GM12874 (cell line): ENCODE results near the gene INPPL1.

Experiments used
- CTCF ChIP-seq: IDR thresholded peaks from 2 replicates; pipeline ENCODE4 v1.5.1; 2011; ENCODE audit warnings: low read depth, mild to moderate bottlenecking, control low read depth, low read length, moderate library complexity; ENCODE audit not compliant: insufficient read depth

INPPL1 gene

GRCh38 chr11:72280037-72280436, 55.5 kb downstream of the INPPL1 start:
- TF ChIP-seq CTCF, result no peak

DNA sequence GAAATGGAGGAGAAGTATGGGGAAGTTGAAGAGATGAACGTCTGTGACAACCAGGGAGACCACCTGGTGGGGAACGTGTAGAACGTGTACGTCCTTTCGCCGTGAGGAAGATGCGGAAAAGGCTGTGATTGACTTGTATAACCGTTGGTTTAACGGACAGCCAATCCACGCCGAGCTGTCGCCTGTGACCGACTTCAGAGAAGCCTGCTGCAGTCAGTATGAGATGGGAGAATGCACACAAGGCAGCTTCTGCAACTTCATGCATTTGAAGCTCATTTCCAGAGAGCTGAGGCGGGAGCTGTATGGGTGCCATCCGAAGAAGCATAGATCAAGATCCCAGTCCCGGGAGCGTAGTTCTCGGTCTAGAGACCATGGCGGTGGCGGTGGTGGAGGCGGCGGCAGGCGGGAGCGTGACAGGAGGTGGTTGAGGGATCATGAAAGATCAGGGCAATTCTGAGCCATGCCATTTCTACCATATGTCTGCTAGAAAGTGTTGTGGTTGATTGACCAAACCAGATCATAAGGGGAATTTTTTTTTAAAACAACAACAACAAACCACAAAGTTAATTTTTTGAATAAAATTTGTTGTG, 56.3 kb downstream of the INPPL1 start:
- no peak for TF ChIP-seq CTCF

DNA sequence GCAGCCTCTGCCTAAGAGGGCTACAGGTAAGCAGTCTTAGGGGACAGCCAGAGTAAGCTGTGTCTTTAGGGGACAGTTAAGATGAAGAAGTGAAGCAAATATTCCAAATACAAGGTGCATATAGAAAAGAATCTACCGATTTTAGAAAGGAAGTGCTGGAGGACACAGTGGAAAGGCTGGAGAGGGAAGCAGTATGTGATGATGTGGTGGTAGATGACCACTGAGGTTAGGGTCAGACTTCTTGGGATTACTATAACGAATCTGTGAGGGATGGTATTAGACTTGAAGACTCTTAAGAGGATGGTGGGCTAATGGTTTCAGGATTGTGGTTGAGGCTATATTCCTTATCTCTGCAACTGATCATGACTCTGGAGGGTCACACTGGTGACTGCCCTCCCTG, 59.4 kb downstream of the INPPL1 start:
- no peak for TF ChIP-seq CTCF

GRCh38 chr11:72287293-72287692, 62.7 kb downstream of the INPPL1 start:
- TF ChIP-seq CTCF, result no peak
